Measurements from ENCODE around the gene RFTN1.

The RFTN1 gene

DNA sequence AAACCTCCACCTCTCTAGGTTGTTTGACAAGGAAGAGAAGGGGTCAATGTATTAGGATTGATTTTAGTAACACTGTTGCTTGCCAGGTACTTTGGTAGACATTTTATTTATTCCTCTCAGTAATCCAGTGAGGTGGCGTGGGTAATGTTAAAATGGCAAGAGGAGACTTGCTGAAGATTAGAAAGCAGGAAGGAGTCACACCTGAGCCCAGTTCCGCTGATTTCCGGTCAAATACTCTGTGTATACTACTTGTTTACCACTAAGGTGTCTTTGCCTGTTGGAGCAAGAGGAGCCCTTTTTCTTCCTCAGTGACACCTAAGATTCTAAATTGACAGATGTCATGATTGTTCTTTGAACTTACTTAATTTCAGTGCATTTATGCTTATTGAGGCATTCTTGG lies 246.8 kb downstream of the RFTN1 start:
- H4K20me1 ChIP-seq (ENCODE audit: control insufficient read depth, insufficient read depth, low read depth, low read length): no peaks in the 10 kb centered on the region
- no peak for TF ChIP-seq EZH2phosphoT487 (IDR thresholded peaks at IDR 0.05; ENCODE audit: borderline replicate concordance, low read length)
- TF ChIP-seq, protein P1, sequence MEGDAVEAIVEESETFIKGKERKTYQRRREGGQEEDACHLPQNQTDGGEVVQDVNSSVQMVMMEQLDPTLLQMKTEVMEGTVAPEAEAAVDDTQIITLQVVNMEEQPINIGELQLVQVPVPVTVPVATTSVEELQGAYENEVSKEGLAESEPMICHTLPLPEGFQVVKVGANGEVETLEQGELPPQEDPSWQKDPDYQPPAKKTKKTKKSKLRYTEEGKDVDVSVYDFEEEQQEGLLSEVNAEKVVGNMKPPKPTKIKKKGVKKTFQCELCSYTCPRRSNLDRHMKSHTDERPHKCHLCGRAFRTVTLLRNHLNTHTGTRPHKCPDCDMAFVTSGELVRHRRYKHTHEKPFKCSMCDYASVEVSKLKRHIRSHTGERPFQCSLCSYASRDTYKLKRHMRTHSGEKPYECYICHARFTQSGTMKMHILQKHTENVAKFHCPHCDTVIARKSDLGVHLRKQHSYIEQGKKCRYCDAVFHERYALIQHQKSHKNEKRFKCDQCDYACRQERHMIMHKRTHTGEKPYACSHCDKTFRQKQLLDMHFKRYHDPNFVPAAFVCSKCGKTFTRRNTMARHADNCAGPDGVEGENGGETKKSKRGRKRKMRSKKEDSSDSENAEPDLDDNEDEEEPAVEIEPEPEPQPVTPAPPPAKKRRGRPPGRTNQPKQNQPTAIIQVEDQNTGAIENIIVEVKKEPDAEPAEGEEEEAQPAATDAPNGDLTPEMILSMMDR (IDR thresholded peaks at IDR 0.05; ENCODE audit: low read depth, low read length, poor library complexity, severe bottlenecking): no peak
- H3K9me2 ChIP-seq (replicated peaks; ENCODE audit: control insufficient read depth, low read length): no peaks in the 10 kb centered on the region
- peaks cover 33% of the 10 kb centered on the region for H3K36me3 ChIP-seq (ENCODE audit: control insufficient read depth, low read length)
- peak overlapping the region; percentile 94 for H3K4me3 ChIP-seq (ENCODE audit: low read length)
- peak overlapping the region; percentile 74 for H3K4me2 ChIP-seq (ENCODE audit: low read length)
- H3K79me2 ChIP-seq (ENCODE audit: control insufficient read depth, low read length): peaks cover 68% of the 10 kb centered on the region
- H3K4me1 ChIP-seq (ENCODE audit: control insufficient read depth, low read length): peaks cover 35% of the 10 kb centered on the region
- no peaks in the 10 kb centered on the region for H3K9me3 ChIP-seq (ENCODE audit: control insufficient read depth, insufficient read depth, low read length)
- H3K27me3 ChIP-seq (ENCODE audit: control insufficient read depth, low read length): no peaks in the 10 kb centered on the region
- H3K27ac ChIP-seq (ENCODE audit: low read depth, low read length): no peak overlapping the region
- H3F3A ChIP-seq (ENCODE audit: control insufficient read depth, insufficient read depth): no peaks in the 10 kb centered on the region

All from DOHH2 (cell line).